ENCODE measurements around the gene IFNL2.
A peak's percentile ranks its signal among the peaks of the same experiment; 100 is the strongest.
"Not testable (repeated sequence)": the region's sequence is repeated elsewhere in the genome, so short reads cannot be mapped to it uniquely, and the experiment has no call there.

Gene IFNL2

DNA sequence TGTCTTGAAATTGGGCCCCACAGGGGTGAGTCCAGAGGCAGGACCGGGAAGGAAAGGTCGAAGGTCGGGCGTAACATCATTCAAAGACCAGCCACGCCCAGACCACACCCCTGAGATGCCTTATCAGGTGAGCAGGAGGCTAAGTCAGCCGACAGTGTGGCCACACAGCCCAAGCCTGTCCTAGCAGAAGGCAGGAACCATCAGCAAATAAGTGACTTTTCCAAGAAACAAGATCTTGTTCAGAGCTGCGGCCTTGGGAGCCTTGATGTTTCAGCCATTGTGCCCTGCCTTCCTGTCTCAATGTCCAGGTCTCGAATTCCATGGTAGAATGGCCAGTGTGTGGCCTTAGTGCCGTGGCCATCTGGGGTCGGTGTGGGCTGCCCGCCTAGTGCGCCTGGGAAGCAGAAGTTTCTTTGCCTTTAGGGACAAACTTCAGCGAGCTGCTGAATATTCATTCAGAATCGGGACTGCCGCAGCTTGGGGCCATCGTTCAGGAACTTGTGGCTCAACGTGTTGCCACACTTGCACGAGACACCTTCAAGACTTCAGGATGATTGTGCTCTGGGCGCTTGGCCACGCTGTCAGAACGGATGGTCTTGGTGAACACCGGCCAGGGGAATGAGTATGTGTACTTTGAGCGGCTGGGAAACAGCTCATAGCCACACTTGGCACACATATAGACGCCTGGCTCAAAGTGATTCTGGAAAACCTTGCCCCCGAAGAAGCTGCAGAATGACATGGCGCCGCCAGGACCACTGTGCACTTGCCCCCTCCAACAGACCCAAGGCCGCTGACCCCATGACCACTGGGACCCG, 13.5 kb upstream of the IFNL2 start:
- Histone ChIP-seq H3K9me3 (ENCODE audit: insufficient read depth, low read depth, low read length) (no peaks in the 10 kb centered on the region), H3K4me1 (ENCODE audit: insufficient read depth, low read length) (no peaks in the 10 kb centered on the region), H3K27ac (ENCODE audit: low read length) (no peak overlapping the region), H3K9ac (ENCODE audit: low read depth, low read length) (no peak overlapping the region), H3K36me3 (ENCODE audit: insufficient read depth, low read depth, low read length) (no peaks in the 10 kb centered on the region), H3K4me3 (ENCODE audit: low read length) (no peak overlapping the region), H3K27me3 (ENCODE audit: insufficient read depth, low read length) (peaks cover 53% of the 10 kb centered on the region)

DNA sequence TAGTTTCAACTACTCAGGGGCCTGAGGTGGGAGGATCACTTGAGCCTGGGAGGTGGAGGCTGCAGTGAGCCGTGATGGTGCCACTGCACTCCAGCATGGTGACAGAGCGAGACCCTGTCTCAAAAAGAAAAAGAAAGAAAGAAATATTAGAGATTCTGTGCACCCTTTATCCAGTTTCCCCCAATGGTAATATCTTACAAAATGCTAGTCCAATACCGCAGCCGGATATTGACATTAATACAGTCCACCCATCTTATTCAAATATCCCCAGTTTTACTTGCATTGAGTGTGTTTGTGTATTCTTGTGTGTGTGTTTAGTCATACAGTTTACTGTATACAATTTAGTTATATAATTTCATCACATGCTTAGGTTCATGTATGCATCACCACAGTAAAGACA, 11.0 kb upstream of the IFNL2 start:
- Histone ChIP-seq H3K9ac (ENCODE audit: low read depth, low read length) (no peak overlapping the region), H3K4me1 (ENCODE audit: insufficient read depth, low read length) (no peaks in the 10 kb centered on the region), H3K27me3 (ENCODE audit: insufficient read depth, low read length) (peaks cover 54% of the 10 kb centered on the region), H3K4me3 (ENCODE audit: low read length) (no peak overlapping the region), H3K9me3 (ENCODE audit: insufficient read depth, low read depth, low read length) (no peaks in the 10 kb centered on the region), H3K27ac (ENCODE audit: low read length) (no peak overlapping the region), H3K36me3 (ENCODE audit: insufficient read depth, low read depth, low read length) (no peaks in the 10 kb centered on the region)

DNA sequence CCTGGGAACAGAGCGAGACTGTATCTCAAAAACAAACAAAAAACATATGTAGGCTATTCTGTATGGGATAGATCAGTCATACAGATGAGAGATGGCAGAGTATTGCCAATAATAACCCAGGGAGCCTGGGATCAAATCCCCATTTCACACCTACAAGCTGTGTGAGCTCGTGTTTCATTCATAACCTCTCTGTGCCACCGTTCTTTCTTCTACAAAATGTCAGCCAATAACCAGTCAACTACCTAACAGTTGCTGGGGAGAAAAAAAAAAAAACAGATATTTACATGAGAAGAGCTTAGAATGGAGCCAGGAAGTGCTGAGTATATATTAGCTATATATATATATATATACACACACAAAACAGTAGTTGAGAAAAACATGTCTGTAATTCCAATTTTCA, 6.5 kb upstream of the IFNL2 start:
- Histone ChIP-seq H3K27ac (ENCODE audit: low read length) (no peak overlapping the region), H3K36me3 (ENCODE audit: insufficient read depth, low read depth, low read length) (no peaks in the 10 kb centered on the region), H3K4me3 (ENCODE audit: low read length) (no peak overlapping the region), H3K9me3 (ENCODE audit: insufficient read depth, low read depth, low read length) (no peaks in the 10 kb centered on the region), H3K4me1 (ENCODE audit: insufficient read depth, low read length) (no peaks in the 10 kb centered on the region), H3K27me3 (ENCODE audit: insufficient read depth, low read length) (peaks cover 74% of the 10 kb centered on the region), H3K9ac (ENCODE audit: low read depth, low read length) (no peak overlapping the region)

DNA sequence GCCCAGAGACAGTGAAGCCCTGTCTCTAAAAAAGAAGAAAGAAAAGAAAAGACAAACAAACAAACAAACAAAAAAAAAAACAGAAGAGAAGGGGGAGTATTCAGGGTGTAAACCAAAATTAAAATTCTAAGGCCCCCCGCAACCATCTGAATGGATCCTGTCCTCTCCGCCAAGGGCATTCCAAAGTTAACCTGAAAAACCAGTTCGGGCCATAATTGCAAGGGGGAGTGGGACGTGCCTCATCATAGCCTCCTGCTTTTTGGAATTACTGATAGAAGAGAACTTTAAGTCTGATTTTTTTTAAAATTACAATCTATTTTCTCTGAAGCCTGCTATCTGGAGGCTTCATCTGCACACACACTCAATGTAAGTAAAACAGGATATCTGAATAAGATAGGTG, 5.7 kb upstream of the IFNL2 start:
- Histone ChIP-seq H3K27ac (ENCODE audit: low read length) (no peak overlapping the region), H3K4me1 (ENCODE audit: insufficient read depth, low read length) (no peaks in the 10 kb centered on the region), H3K4me3 (ENCODE audit: low read length) (no peak overlapping the region), H3K27me3 (ENCODE audit: insufficient read depth, low read length) (peaks cover 80% of the 10 kb centered on the region), H3K9me3 (ENCODE audit: insufficient read depth, low read depth, low read length) (no peaks in the 10 kb centered on the region), H3K9ac (ENCODE audit: low read depth, low read length) (no peak overlapping the region), H3K36me3 (ENCODE audit: insufficient read depth, low read depth, low read length) (no peaks in the 10 kb centered on the region)

DNA sequence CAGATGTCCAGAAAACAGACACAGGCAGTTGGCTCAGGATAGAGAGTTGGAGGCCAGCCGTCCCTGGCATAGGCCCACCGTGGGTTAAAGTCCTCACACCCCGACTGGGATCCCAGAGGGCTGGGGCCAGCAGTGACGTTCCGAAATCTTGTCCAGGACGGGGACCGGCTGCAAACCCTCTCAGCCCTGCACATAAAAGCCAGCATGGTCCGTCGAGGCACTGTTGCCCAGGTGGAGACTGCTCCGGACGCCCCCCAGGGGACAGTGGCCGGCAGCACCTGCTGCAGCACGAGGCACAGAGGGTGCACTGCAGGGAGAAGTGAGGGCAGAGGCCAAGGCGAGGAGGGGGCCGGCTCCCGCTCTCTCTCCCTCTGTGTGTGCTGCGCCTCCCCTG, 4.3 kb upstream of the IFNL2 start:
- H3K9me3 ChIP-seq (ENCODE audit: insufficient read depth, low read depth, low read length) = no peaks in the 10 kb centered on the region
- H3K9ac ChIP-seq (ENCODE audit: low read depth, low read length) = no peak overlapping the region
- no peaks in the 10 kb centered on the region for H3K36me3 ChIP-seq (ENCODE audit: insufficient read depth, low read depth, low read length)
- H3K27ac ChIP-seq (ENCODE audit: low read length) = no peak overlapping the region
- peaks cover 83% of the 10 kb centered on the region for H3K27me3 ChIP-seq (ENCODE audit: insufficient read depth, low read length)
- no peaks in the 10 kb centered on the region for H3K4me1 ChIP-seq (ENCODE audit: insufficient read depth, low read length)
- peak overlapping the region; percentile 46; the same call in 1 of the 2 replicates for H3K4me3 ChIP-seq (ENCODE audit: low read length)

DNA sequence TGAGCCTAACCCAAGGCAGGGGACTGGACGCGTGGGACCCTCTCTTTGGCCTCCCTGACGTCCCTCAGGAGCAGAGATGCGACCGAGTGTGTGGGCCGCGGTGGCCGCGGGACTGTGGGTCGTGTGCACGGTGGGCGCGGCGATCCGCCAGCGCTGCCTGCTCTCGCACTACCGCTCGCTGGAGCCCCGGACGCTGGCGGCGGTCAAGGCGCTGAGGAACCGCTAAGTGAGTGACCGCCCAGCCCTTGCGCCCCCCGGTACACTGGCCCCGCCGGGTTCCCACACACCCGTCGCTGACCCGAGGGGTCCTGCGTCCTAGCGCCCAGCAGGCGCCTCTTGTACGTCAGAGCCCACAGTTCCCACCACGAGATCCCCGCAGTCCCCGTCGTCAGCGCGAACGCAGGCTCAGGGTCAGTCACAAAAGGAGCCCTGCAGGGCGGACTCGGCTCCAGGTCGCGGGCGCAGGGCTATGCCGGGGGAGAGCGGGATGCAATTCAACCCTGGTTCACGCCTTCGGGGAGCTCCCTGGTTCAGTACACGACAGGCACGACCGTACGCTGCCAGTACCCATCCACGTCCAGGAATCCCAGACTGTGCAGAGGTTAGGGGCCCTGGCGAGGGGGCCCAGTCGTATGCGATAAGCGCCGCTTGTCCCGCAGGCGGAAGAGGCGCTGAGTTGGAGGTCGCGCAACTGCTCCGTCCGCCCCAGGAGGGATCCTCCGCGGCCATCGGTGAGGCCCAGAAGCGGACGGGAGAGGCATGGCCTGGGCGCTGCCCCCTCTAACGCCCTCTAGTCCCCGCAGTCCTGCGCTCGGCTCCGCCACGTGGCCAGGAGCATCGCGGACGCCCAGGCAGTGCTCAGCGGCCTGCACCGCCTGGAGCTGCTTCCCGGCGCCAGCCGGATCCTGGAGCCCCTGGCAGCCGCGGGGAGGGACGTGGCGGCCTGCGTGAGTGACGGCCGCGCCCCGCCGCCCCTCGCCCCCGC, 3.6 kb upstream of the IFNL2 start:
- no peak overlapping the region for H3K27ac ChIP-seq (ENCODE audit: low read length)
- H3K4me3 ChIP-seq (ENCODE audit: low read length) = peak overlapping the region; percentile 46; the same call in 1 of the 2 replicates
- no peaks in the 10 kb centered on the region for H3K4me1 ChIP-seq (ENCODE audit: insufficient read depth, low read length)
- H3K36me3 ChIP-seq (ENCODE audit: insufficient read depth, low read depth, low read length) = no peaks in the 10 kb centered on the region
- H3K9me3 ChIP-seq (ENCODE audit: insufficient read depth, low read depth, low read length) = no peaks in the 10 kb centered on the region
- no peak overlapping the region for H3K9ac ChIP-seq (ENCODE audit: low read depth, low read length)
- peaks cover 80% of the 10 kb centered on the region for H3K27me3 ChIP-seq (ENCODE audit: insufficient read depth, low read length)

DNA sequence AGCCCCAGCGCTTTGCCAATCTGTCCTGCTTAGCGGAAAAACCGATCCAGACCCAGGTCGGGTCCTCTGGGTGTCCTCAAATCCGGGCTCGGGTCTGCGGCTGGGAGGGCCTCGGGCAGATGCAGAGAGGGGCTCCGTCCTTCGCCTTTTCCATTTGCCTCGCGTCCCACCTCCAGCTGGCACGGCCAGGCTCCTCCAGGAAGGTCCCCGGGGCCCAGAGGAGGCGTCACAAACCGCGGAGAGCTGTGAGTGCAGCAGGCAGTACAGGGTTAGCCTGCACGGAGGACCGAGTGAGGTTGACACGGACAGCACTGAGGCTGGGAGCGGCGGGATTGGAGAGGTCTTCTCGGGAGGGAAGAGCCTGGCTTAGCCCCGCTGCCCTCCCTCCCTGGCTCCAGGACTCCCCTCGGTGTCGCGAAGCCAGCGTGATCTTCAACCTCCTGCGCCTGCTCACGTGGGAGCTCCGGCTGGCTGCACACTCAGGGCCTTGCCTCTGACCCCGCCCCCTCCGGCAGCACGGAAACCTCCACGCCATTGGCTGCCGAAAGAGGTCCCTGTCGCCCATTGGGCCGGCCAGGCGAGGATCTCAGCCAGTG, 2.8 kb upstream of the IFNL2 start:
- Histone ChIP-seq H3K27me3 (ENCODE audit: insufficient read depth, low read length) (peaks cover 77% of the 10 kb centered on the region), H3K4me3 (ENCODE audit: low read length) (peak overlapping the region; percentile 46; the same call in 1 of the 2 replicates), H3K4me1 (ENCODE audit: insufficient read depth, low read length) (no peaks in the 10 kb centered on the region), H3K27ac (ENCODE audit: low read length) (no peak overlapping the region), H3K9me3 (ENCODE audit: insufficient read depth, low read depth, low read length) (no peaks in the 10 kb centered on the region), H3K9ac (ENCODE audit: low read depth, low read length) (no peak overlapping the region), H3K36me3 (ENCODE audit: insufficient read depth, low read depth, low read length) (no peaks in the 10 kb centered on the region)

DNA sequence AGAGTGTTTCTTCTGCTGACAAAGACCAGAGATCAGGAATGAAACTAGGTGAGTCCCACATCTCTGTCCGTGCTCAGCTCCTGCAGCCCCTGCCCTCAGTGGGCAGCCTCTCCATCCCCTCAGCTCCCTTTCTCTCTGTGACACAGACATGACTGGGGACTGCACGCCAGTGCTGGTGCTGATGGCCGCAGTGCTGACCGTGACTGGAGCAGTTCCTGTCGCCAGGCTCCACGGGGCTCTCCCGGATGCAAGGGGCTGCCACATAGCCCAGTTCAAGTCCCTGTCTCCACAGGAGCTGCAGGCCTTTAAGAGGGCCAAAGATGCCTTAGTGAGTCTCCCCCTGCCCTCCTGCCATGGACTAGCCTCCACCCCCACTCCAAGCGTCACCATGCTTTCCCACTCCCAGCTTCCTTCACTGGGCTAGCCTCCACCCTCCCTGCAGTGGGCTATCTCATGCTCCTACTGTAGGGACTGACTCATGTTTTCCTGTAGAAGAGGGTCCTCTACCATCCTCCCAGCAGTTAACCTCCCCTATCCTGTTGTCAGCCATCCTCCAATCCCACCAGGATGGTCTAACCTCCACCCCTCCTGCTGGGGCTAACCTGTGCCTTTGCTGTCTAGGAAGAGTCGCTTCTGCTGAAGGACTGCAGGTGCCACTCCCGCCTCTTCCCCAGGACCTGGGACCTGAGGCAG, 481 bp downstream of the IFNL2 start:
- not testable (repeated sequence) for H3K36me3 ChIP-seq (ENCODE audit: insufficient read depth, low read depth, low read length); H3K9ac ChIP-seq (ENCODE audit: low read depth, low read length); H3K9me3 ChIP-seq (ENCODE audit: insufficient read depth, low read depth, low read length); H3K4me3 ChIP-seq (ENCODE audit: low read length); H3K27ac ChIP-seq (ENCODE audit: low read length); H3K4me1 ChIP-seq (ENCODE audit: insufficient read depth, low read length)
- peaks cover 53% of the 10 kb centered on the region for H3K27me3 ChIP-seq (ENCODE audit: insufficient read depth, low read length)

DNA sequence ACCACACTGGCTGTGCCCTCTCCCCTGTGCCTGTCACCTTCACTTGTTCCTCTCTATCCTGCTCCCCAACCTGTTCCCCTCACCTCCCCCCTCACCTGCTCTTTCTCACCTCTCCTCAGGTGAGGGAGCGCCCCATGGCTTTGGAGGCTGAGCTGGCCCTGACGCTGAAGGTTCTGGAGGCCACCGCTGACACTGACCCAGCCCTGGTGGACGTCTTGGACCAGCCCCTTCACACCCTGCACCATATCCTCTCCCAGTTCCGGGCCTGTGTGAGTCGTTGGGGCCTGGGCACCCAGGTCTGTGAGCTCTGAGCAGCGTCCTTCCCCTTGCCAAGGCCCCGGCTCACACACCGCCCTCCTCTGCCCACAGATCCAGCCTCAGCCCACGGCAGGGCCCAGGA, 1.2 kb downstream of the IFNL2 start:
- H3K9me3 ChIP-seq (ENCODE audit: insufficient read depth, low read depth, low read length); H3K36me3 ChIP-seq (ENCODE audit: insufficient read depth, low read depth, low read length): not testable (repeated sequence)

DNA sequence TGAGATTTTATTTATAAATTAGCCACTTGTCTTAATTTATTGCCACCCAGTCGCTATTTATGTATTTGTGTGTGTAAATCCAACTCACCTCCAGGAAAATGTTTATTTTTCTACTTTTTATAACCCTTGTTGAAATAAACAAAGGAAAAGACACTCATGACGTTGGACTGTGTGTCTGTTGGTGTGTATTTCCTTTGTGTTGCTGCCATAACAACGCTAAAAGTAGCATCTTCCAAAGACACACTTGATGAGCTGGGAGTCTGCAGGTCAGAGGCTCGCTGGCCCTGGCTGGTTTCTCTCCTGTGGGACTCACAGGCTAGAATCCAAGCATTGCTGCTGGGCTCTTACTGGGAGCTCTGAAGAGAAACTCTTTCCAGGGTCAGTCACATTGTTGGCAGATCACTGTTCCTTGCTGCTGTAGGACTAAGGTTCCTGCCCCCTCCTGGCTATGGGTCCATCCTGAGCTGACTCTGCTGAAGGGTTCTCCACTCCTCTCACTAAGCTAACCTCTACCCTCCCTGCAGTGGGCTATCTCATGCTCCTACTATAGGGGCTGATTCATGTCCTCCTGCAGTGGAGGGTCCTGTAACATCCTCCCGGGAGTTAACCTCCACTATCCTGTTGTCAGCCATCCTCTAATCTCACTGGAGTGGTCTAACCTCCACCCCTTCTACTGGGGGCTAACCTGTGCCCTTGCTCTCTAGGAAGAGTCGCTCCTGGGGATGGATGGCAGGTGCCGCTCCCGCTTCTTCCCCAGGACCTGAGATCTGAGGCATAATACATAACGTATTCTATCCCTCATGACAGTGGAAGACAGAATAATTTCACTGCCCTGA, 2.1 kb downstream of the IFNL2 start:
- Histone ChIP-seq H3K36me3 (ENCODE audit: insufficient read depth, low read depth, low read length) (no peaks in the 10 kb centered on the region), H3K9ac (ENCODE audit: low read depth, low read length) (no peak overlapping the region), H3K27ac (ENCODE audit: low read length) (no peak overlapping the region), H3K27me3 (ENCODE audit: insufficient read depth, low read length) (peaks cover 37% of the 10 kb centered on the region), H3K4me1 (ENCODE audit: insufficient read depth, low read length) (no peaks in the 10 kb centered on the region), H3K9me3 (ENCODE audit: insufficient read depth, low read depth, low read length) (no peaks in the 10 kb centered on the region), H3K4me3 (ENCODE audit: low read length) (no peak overlapping the region)

More for the DNA sequence above, 1.2 kb downstream of the IFNL2 start:
- not testable (repeated sequence) for H3K27ac ChIP-seq (ENCODE audit: low read length); H3K4me3 ChIP-seq (ENCODE audit: low read length); H3K9ac ChIP-seq (ENCODE audit: low read depth, low read length); H3K4me1 ChIP-seq (ENCODE audit: insufficient read depth, low read length)
- H3K27me3 ChIP-seq (ENCODE audit: insufficient read depth, low read length) = peaks cover 46% of the 10 kb centered on the region

All from iPS-20b (cell line).